ENCODE data around the gene GVQW3.
"Not testable (repeated sequence)": the region's sequence is repeated elsewhere in the genome, so short reads cannot be mapped to it uniquely, and the experiment has no call there.

Gene GVQW3

DNA sequence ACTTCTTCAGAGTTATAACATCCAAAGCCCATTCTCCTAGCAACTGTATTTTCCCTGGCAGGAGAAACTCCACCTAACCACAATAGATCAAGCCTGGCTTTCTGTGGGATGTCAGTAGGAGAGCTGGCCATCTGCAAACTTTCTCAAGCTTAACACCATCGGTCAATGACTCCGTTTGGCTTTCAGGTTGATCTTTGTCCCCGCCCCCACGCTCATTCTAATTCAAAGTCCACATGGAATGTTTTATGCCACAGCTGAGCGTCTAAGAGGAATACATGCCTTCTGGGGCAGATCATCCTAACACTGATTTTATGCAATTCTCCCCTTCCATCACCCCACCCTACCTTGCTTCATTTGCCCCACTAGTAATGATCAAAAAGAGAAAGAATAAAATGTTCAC lies 4.8 kb downstream of the GVQW3 start:
- peaks cover 6% of the 10 kb centered on the region; the same call in 1 of the 2 replicates for H3K36me3 ChIP-seq (ENCODE audit: insufficient read depth, low read length)
- H3K9ac ChIP-seq (ENCODE audit: low read depth, low read length): no peak overlapping the region
- H3K4me3 ChIP-seq (ENCODE audit: low read length): no peak overlapping the region
- no peaks in the 10 kb centered on the region for H3K27me3 ChIP-seq (ENCODE audit: insufficient read depth, low read length)
- H3K4me1 ChIP-seq (ENCODE audit: insufficient read depth, low read length): peaks cover 19% of the 10 kb centered on the region
- H3K9me3 ChIP-seq (ENCODE audit: insufficient read depth, low read depth, low read length): no peaks in the 10 kb centered on the region
- 59% methylated on average over 5 of the region's 5 CpGs for WGBS
- no peak overlapping the region; the same call in 1 of the 2 replicates for H3K27ac ChIP-seq (ENCODE audit: low read depth, low read length)

DNA sequence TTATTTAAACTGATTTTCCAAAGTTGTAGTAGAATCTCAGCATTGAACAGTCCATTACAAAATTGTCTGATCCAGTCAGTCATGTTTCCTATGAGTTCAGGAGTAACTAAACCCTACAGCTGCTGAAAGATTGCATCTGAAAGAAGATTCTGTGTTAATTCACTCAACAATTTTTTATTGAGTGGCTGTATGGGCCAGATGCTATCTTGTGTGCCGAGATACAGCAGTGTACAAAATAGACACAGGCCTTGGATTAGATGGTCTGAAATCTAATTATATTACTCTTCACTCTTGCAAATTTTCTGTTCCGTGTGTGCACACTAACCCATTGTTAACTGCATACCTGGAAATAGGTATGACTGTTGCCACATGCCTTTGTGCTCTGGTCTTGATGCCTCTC lies 7.3 kb downstream of the GVQW3 start:
- H3K36me3 ChIP-seq (ENCODE audit: insufficient read depth, low read length): peaks cover 6% of the 10 kb centered on the region; the same call in 1 of the 2 replicates
- no peaks in the 10 kb centered on the region for H3K27me3 ChIP-seq (ENCODE audit: insufficient read depth, low read length)

DNA sequence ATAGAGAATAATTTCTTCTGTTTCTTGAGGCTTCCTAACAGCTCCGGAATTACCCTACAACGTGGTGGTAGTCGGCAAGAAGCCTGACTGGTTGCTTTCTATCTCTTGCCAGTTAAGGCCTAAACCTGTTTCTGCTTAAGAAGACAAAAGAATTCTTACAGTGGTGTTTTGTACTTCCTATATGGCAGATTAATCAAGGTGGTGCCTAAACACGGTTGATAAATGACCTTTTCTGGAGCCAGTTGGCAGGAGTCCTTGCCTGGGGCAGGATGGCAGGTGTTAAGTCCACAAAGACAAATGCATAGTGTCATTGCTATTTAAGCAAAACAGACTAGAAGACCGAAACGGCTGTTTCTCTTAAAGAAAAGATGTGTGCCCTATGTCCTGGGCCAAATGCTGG lies 9.9 kb downstream of the GVQW3 start:
- H3K4me1 ChIP-seq (ENCODE audit: insufficient read depth, low read length): peaks cover 5% of the 10 kb centered on the region; the same call in 1 of the 2 replicates
- H3K27ac ChIP-seq (ENCODE audit: low read depth, low read length): no peak overlapping the region
- WGBS: 91% methylated on average over 6 of the region's 6 CpGs
- H3K27me3 ChIP-seq (ENCODE audit: insufficient read depth, low read length): no peaks in the 10 kb centered on the region
- no peak overlapping the region for H3K9ac ChIP-seq (ENCODE audit: low read depth, low read length)
- no peak overlapping the region for H3K4me3 ChIP-seq (ENCODE audit: low read length)
- H3K9me3 ChIP-seq (ENCODE audit: insufficient read depth, low read depth, low read length): no peaks in the 10 kb centered on the region
- no peaks in the 10 kb centered on the region for H3K36me3 ChIP-seq (ENCODE audit: insufficient read depth, low read length)

More for the DNA sequence above, 7.3 kb downstream of the GVQW3 start:
- no peaks in the 10 kb centered on the region for H3K9me3 ChIP-seq (ENCODE audit: insufficient read depth, low read depth, low read length)
- 97% methylated on average over 2 of the region's 2 CpGs for WGBS
- H3K4me1 ChIP-seq (ENCODE audit: insufficient read depth, low read length): peaks cover 11% of the 10 kb centered on the region; the same call in 1 of the 2 replicates
- H3K27ac ChIP-seq (ENCODE audit: low read depth, low read length): no peak overlapping the region
- H3K4me3 ChIP-seq (ENCODE audit: low read length): no peak overlapping the region
- H3K9ac ChIP-seq (ENCODE audit: low read depth, low read length): no peak overlapping the region

DNA sequence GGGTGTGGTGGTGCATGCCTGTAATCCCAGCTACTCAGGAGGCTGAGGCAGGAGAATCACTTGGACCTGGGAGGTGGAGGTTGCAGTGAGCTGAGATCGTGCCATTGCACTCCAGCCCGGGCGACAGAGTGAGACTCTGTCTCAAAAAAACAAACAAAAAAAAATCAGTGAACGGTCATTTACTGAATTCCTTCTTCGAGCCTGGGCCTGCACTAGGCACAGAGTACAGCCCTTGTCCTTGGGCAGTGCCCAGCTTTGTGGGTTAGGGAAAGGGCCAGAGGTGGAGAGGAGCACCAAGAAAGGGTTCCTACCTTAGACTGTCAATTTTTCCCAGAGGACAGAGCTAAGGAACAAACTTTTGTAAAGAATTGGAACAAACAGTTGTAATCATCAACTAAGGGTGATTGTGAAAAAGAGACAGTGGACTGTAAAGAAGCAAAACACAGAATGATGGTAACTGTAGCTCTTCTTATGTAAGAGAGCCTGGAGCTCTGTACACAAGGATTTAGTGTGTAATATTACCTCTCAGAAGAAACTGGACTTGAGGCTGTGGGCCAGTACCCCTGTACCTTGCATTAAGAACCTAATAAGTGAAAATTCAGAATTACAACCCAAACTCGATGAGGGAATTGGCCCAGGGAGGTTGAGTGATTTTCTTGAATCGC lies 10.8 kb downstream of the GVQW3 start:
- no peak overlapping the region for H3K9ac ChIP-seq (ENCODE audit: low read depth, low read length)
- no peak overlapping the region for H3K27ac ChIP-seq (ENCODE audit: low read depth, low read length)
- H3K36me3 ChIP-seq (ENCODE audit: insufficient read depth, low read length): no peaks in the 10 kb centered on the region
- no peaks in the 10 kb centered on the region for H3K9me3 ChIP-seq (ENCODE audit: insufficient read depth, low read depth, low read length)
- 95% methylated on average over 7 of the region's 7 CpGs for WGBS
- no peaks in the 10 kb centered on the region for H3K27me3 ChIP-seq (ENCODE audit: insufficient read depth, low read length)
- no peak overlapping the region for H3K4me3 ChIP-seq (ENCODE audit: low read length)
- H3K4me1 ChIP-seq (ENCODE audit: insufficient read depth, low read length): no peaks in the 10 kb centered on the region

DNA sequence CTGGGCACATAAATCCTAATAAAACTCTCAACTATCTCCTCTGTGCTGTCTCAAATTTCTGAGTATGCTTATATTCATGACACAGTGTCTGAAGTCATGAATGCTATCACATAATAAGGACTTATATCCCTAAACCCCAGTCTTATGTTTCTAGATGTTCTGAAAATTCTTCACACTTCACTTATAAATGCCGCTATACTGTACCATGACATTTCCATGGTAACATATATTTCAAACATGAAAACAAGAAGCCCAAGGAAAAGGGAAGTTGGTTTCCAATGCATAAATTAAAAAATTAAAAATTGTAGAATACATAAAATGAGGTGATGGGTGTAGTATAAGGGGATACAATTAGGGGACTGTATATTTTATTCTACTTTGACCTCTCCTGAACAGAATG lies 11.7 kb downstream of the GVQW3 start:
- 83% methylated on average over 1 of the region's 1 CpG for WGBS
- Histone ChIP-seq H3K4me3 (ENCODE audit: low read length) (no peak overlapping the region), H3K36me3 (ENCODE audit: insufficient read depth, low read length) (no peaks in the 10 kb centered on the region), H3K9ac (ENCODE audit: low read depth, low read length) (no peak overlapping the region), H3K9me3 (ENCODE audit: insufficient read depth, low read depth, low read length) (no peaks in the 10 kb centered on the region), H3K27ac (ENCODE audit: low read depth, low read length) (no peak overlapping the region), H3K27me3 (ENCODE audit: insufficient read depth, low read length) (no peaks in the 10 kb centered on the region), H3K4me1 (ENCODE audit: insufficient read depth, low read length) (no peaks in the 10 kb centered on the region)

DNA sequence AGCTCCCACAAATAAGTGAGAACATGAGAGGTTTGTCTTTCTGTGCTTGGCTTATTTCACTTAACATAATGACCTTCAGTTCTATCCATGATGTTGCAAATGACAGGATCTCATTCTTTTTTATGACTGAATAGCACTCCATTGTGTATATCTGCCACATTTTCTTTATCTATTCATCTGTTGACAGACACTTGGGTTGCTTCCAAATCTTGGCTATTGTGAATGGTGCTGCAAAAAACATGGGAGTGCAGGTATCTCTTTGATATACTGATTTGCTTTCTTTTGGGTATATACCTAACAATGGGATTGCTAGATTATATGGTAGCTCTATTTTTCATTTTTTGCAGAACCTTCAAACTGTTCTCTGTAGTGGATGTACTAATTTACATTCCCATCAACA lies 13.3 kb downstream of the GVQW3 start:
- Histone ChIP-seq H3K27ac (ENCODE audit: low read depth, low read length) (no peak overlapping the region), H3K27me3 (ENCODE audit: insufficient read depth, low read length) (no peaks in the 10 kb centered on the region), H3K4me1 (ENCODE audit: insufficient read depth, low read length) (no peaks in the 10 kb centered on the region), H3K4me3 (ENCODE audit: low read length) (no peak overlapping the region), H3K9me3 (ENCODE audit: insufficient read depth, low read depth, low read length) (no peaks in the 10 kb centered on the region), H3K9ac (ENCODE audit: low read depth, low read length) (no peak overlapping the region), H3K36me3 (ENCODE audit: insufficient read depth, low read length) (no peaks in the 10 kb centered on the region)

DNA sequence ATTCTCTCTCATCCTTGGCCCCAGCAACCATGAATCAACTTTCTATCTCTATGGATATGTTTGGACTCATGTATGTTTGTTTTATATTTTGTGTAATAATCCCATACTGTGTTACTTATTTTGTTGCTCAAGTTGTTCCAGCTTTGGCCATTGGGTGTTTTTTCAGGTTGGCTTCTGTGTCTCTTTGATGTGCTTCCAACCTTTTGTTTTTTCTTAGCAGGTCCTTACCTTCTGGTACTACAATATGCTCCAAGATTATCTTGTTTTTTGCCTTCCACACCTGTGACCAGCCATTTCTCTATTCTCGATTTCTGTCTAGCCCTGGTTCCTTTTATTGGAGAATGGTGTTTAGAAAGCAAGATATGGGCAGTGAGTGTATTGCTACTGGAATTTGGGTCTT lies 14.2 kb downstream of the GVQW3 start:
- Histone ChIP-seq H3K4me3 (ENCODE audit: low read length) (no peak overlapping the region), H3K27me3 (ENCODE audit: insufficient read depth, low read length) (no peaks in the 10 kb centered on the region), H3K36me3 (ENCODE audit: insufficient read depth, low read length) (no peaks in the 10 kb centered on the region), H3K27ac (ENCODE audit: low read depth, low read length) (no peak overlapping the region), H3K9ac (ENCODE audit: low read depth, low read length) (no peak overlapping the region), H3K4me1 (ENCODE audit: insufficient read depth, low read length) (no peaks in the 10 kb centered on the region), H3K9me3 (ENCODE audit: insufficient read depth, low read depth, low read length) (no peaks in the 10 kb centered on the region)
- 100% methylated on average over 1 of the region's 1 CpG for WGBS

DNA sequence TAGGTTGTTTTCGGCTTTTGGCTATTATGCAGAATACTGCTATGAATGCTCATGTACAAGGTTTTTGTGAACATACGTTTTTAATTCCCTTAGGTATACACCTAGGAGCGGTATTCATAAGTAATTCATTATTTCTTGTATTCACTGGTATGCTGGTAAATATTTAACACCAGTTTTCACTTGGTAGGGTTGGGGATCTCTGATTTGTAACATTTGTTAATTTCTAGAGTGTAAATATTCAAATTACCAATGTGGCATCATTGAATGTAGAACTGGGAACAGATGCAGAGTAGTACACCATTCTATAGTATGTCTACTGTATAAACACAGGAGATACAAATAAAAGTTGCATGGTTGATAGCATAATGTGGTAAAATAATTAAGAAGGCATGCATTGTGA lies 16.3 kb downstream of the GVQW3 start:
- Histone ChIP-seq H3K4me3 (ENCODE audit: low read length) (no peak overlapping the region), H3K4me1 (ENCODE audit: insufficient read depth, low read length) (no peaks in the 10 kb centered on the region), H3K9ac (ENCODE audit: low read depth, low read length) (no peak overlapping the region), H3K36me3 (ENCODE audit: insufficient read depth, low read length) (no peaks in the 10 kb centered on the region), H3K9me3 (ENCODE audit: insufficient read depth, low read depth, low read length) (no peaks in the 10 kb centered on the region), H3K27ac (ENCODE audit: low read depth, low read length) (no peak overlapping the region), H3K27me3 (ENCODE audit: insufficient read depth, low read length) (no peaks in the 10 kb centered on the region)
- whole genome bisulfite sequencing: 89% methylated on average over 3 of the region's 3 CpGs

DNA sequence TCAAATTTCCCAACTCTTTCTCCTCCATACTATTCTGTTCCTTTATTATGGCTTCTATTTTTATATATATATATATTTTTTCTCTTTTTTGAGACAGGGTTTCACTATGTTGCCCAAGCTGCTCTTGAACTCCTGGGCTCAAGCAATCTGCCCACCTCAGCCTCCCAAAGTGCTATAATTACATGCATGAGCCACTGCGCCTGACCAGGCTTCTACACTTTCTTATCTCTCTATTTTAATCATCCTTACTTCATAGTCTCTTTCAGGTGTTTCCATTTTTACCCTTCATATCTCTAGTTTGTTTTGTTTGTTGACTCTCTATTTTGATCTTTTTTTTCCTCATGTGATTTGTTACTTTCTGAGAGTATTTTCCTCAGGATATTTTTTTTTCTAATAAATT lies 19.8 kb downstream of the GVQW3 start:
- no peak overlapping the region for H3K9ac ChIP-seq (ENCODE audit: low read depth, low read length)
- no peak overlapping the region for H3K27ac ChIP-seq (ENCODE audit: low read depth, low read length)
- no peaks in the 10 kb centered on the region for H3K36me3 ChIP-seq (ENCODE audit: insufficient read depth, low read length)
- H3K4me3 ChIP-seq (ENCODE audit: low read length): no peak overlapping the region
- 94% methylated on average over 1 of the region's 1 CpG for WGBS
- no peaks in the 10 kb centered on the region for H3K9me3 ChIP-seq (ENCODE audit: insufficient read depth, low read depth, low read length)
- H3K27me3 ChIP-seq (ENCODE audit: insufficient read depth, low read length): no peaks in the 10 kb centered on the region
- H3K4me1 ChIP-seq (ENCODE audit: insufficient read depth, low read length): no peaks in the 10 kb centered on the region

DNA sequence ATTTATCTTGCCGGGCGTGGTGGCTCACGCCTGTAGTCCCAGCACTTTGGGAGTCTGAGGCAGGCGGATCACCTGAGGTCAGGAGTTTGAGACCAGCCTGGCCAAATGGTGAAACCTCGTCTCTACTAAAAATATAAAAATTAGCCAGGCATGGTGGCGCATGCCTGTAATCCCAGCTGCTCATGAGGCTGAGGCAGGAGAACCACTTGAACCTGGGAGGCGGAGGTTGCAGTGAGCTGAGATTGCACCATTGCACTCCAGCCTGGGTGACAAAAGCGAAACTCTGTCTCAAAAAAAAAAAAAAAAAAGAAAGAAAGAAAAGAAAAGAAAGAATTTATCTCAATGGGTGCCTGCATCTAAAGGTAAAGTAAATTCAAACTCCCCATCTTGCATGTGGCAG lies 20.4 kb downstream of the GVQW3 start:
- H3K27me3 ChIP-seq (ENCODE audit: insufficient read depth, low read length); H3K36me3 ChIP-seq (ENCODE audit: insufficient read depth, low read length); H3K4me3 ChIP-seq (ENCODE audit: low read length); H3K27ac ChIP-seq (ENCODE audit: low read depth, low read length); H3K9me3 ChIP-seq (ENCODE audit: insufficient read depth, low read depth, low read length); H3K4me1 ChIP-seq (ENCODE audit: insufficient read depth, low read length); H3K9ac ChIP-seq (ENCODE audit: low read depth, low read length): not testable (repeated sequence)
- WGBS: 96% methylated on average over 7 of the region's 8 CpGs

DNA sequence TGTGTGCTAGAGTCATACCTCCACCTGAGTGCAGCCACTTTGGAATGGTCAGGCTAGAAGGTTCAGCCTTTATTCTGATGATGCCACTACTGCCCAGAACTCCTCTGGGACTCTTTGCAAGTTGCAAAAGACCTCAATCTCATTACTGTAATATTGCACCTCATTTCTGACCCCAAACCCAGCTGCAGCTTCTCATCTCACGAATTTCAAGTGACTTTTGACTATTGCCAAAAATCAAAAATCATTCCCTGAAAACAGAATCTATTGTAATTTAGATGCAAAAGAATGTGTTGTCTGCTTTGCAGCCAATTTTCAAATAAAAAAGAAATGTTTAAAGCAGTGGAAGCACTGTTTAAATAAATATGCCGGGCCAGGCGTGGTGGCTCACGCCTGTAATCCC lies 25.2 kb downstream of the GVQW3 start:
- H3K9ac ChIP-seq (ENCODE audit: low read depth, low read length): no peak overlapping the region
- no peaks in the 10 kb centered on the region for H3K4me1 ChIP-seq (ENCODE audit: insufficient read depth, low read length)
- H3K4me3 ChIP-seq (ENCODE audit: low read length): no peak overlapping the region
- H3K9me3 ChIP-seq (ENCODE audit: insufficient read depth, low read depth, low read length): no peaks in the 10 kb centered on the region
- H3K27me3 ChIP-seq (ENCODE audit: insufficient read depth, low read length): no peaks in the 10 kb centered on the region
- no peak overlapping the region for H3K27ac ChIP-seq (ENCODE audit: low read depth, low read length)
- WGBS: 97% methylated on average over 4 of the region's 4 CpGs
- no peaks in the 10 kb centered on the region for H3K36me3 ChIP-seq (ENCODE audit: insufficient read depth, low read length)
